ENCODE data around the gene MYO10. TPM values are rescaled to one million over a fixed set of nuclear protein-coding genes. Genes with fewer than 3 reads are reported as not detected.

MYO10 gene
- total and polyA plus RNA-seq, 2 of the 8 experiments (the other 6 are each of a cell fraction or from before 2014, with no cell fraction given): 21.5 to 107 TPM

DNA sequence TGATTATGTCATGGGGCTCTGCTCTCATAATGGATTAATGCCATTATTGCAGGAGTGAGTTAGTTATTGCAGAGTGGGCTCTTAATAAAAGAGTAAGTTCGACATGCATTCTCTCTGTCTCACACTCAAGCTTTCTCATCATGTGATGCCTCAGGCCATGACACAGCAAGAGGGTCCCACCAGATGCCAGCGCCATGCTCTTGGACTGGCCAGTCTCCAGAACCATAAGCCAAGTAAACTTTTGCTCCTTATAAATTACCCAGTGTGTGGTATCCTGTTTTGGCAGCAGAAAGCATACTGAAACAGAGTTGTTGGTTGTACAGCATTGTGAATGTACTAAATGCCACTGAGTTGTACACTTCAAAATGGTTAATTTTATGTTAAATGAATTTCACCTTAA, 138.1 kb downstream of the MYO10 start:
- no peak overlapping the region for H4K8ac ChIP-seq (ENCODE audit: extremely low read depth, insufficient read depth, low read length)
- no peak overlapping the region for H3K18ac ChIP-seq (ENCODE audit: extremely low read depth, low read length)
- no peak overlapping the region for H2BK15ac ChIP-seq (ENCODE audit: low read length)
- no peak overlapping the region for H2BK5ac ChIP-seq (ENCODE audit: low read depth, low read length)
- H4K20me1 ChIP-seq (replicated peaks in 1 of 2; ENCODE audit: control insufficient read depth in 1 of 2, insufficient read depth in 2 of 2, low read length in 2 of 2): no peaks in the 10 kb centered on the region
- peaks cover 0 to 3% (median under 1%) of the 10 kb centered on the region in 4 experiments; a peak in 2 of 7 replicates for H3K4me1 ChIP-seq (replicated peaks in 1 of 4; ENCODE audit: control insufficient read depth in 3 of 4, insufficient read depth in 4 of 4, low read length in 3 of 4)
- H3K27me3 ChIP-seq (replicated peaks in 1 of 4; ENCODE audit: control insufficient read depth in 3 of 4, extremely low read depth in 1 of 4, insufficient read depth in 3 of 4, low read length in 3 of 4): no peaks in the 10 kb centered on the region
- no peaks in the 10 kb centered on the region for H3K23me2 ChIP-seq (ENCODE audit: low read depth, low read length)
- H3K79me2 ChIP-seq (ENCODE audit: control insufficient read depth in 1 of 2, insufficient read depth in 2 of 2, low read length in 2 of 2): peaks cover 0 to 13% of the 10 kb centered on the region in 2 experiments; a peak in 2 of 4 replicates
- DNase-seq (ENCODE audit: low read depth in 1 of 2, low spot score in 2 of 2): no peak
- H2BK20ac ChIP-seq (ENCODE audit: low read length): no peak overlapping the region
- no peak overlapping the region for H3K9ac ChIP-seq (replicated peaks in 1 of 4; ENCODE audit: extremely low read depth in 1 of 4, low read depth in 3 of 4, low read length in 3 of 4)
- H3K36me3 ChIP-seq (ENCODE audit: control insufficient read depth in 2 of 4, insufficient read depth in 4 of 4, low read length in 3 of 4): no peaks in the 10 kb centered on the region
- no peak overlapping the region for H4K91ac ChIP-seq (replicated peaks; ENCODE audit: insufficient read length, low read length)
- H3K79me1 ChIP-seq (ENCODE audit: low read depth, low read length): no peaks in the 10 kb centered on the region
- H2BK120ac ChIP-seq (replicated peaks; ENCODE audit: low read depth, low read length): no peak overlapping the region
- no peak overlapping the region for H3K4ac ChIP-seq (replicated peaks; ENCODE audit: insufficient read length, low read depth, low read length)
- CTCF ChIA-PET (ENCODE audit: partially characterized antibody): interaction anchor here (0.6 to 0.9 kb wide), 2 partner anchors 12 to 117 kb away, joined by 3 read pairs; no protein-coding TSS in a partner anchor
- no peak overlapping the region for H3K4me2 ChIP-seq (ENCODE audit: insufficient read depth in 1 of 2, low read depth in 2 of 2, low read length in 2 of 2)
- no peak overlapping the region for H2AFZ ChIP-seq (ENCODE audit: low read length)
- H3K9me3 ChIP-seq (ENCODE audit: insufficient read depth in 2 of 2, low read depth in 1 of 2, low read length in 1 of 2): no peaks in the 10 kb centered on the region; a peak in 1 of 4 replicates
- H3K27ac ChIP-seq (ENCODE audit: low read depth, low read length): no peak overlapping the region
- no peak overlapping the region for H3K14ac ChIP-seq (ENCODE audit: insufficient read length)
- no peak overlapping the region for H3K23ac ChIP-seq (ENCODE audit: insufficient read length)
- 90% methylated on average over 2 of the region's 2 CpGs; no CpG with 5 or more reads in 1 of the 2 experiments for WGBS, 2 experiments (ENCODE audit: extremely low coverage in 1 of 2, insufficient coverage in 1 of 2, insufficient read length in 1 of 2, insufficient replicate concordance in 2 of 2, low coverage in 1 of 2, low lambda C conversion rate in 2 of 2, missing lambda C conversion rate in 1 of 2)
- POLR2A ChIA-PET (ENCODE audit: partially characterized antibody): no interaction called here
- no peak overlapping the region for H3K4me3 ChIP-seq (ENCODE audit: extremely low read depth in 1 of 4, insufficient read depth in 2 of 4, low read depth in 3 of 4, low read length in 4 of 4)
- H4K5ac ChIP-seq (ENCODE audit: insufficient read length, low read depth, low read length): no peak overlapping the region
- H2AK5ac ChIP-seq (ENCODE audit: low read depth, low read length): no peak overlapping the region
- FAIRE-seq: no peak
- H3K56ac ChIP-seq (replicated peaks; ENCODE audit: insufficient read length, low read depth, low read length): no peak overlapping the region
- H2BK12ac ChIP-seq (ENCODE audit: low read depth, low read length): no peak overlapping the region
- TF ChIP-seq CEBPB (IDR thresholded peaks at IDR 0.05; ENCODE audit: low read depth, low read length) (no peak), JUN (IDR thresholded peaks at IDR 0.05; ENCODE audit: low read depth, low read length) (no peak), CTBP2 (IDR thresholded peaks at IDR 0.05; ENCODE audit: borderline replicate concordance, insufficient read depth, insufficient read length, low read length) (no peak), EGR1 (IDR thresholded peaks at IDR 0.05; ENCODE audit: borderline replicate concordance, low read depth, low read length) (no peak), TCF12 (IDR thresholded peaks at IDR 0.05; ENCODE audit: low read depth, low read length) (no peak), SIX5 (IDR thresholded peaks at IDR 0.05; ENCODE audit: low read depth, low read length) (no peak), CHD2 (IDR thresholded peaks at IDR 0.05; ENCODE audit: low read length) (no peak), POU5F1 (IDR thresholded peaks at IDR 0.05; ENCODE audit: low read depth, low read length) (no peak), BACH1 (IDR thresholded peaks at IDR 0.05; ENCODE audit: low read length) (no peak), GABPA (IDR thresholded peaks at IDR 0.05; ENCODE audit: borderline replicate concordance, insufficient read depth, low read length) (no peak), ASH2L (IDR thresholded peaks at IDR 0.05; ENCODE audit: low read length) (no peak), SP2 (IDR thresholded peaks at IDR 0.05; ENCODE audit: low read length) (no peak), SIN3A (conservative IDR thresholded peaks at IDR 0.05 in 1 of 2, IDR thresholded peaks at IDR 0.05 in 1 of 2; ENCODE audit: low read depth in 1 of 2, low read length in 2 of 2) (no peak), RFX5 (IDR thresholded peaks at IDR 0.05; ENCODE audit: borderline replicate concordance, low read depth, low read length) (no peak), CBX5 (IDR thresholded peaks at IDR 0.05; ENCODE audit: low read depth, low read length) (no peak)
- TF ChIP-seq, protein P1, sequence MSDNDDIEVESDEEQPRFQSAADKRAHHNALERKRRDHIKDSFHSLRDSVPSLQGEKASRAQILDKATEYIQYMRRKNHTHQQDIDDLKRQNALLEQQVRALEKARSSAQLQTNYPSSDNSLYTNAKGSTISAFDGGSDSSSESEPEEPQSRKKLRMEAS (IDR thresholded peaks at IDR 0.05): no peak
